Measurements from ENCODE around the gene EVX2.

GRCh38 chr2:176056406-176056805 lies 27.4 kb downstream of the EVX2 start:
- TF ChIP-seq CTCF (IDR thresholded peaks at IDR 0.05; ENCODE audit: poor library complexity, severe bottlenecking) (no peak), POLR2AphosphoS5 (IDR thresholded peaks at IDR 0.05) (no peak), EZH2 (IDR thresholded peaks at IDR 0.05; ENCODE audit: borderline replicate concordance, insufficient read depth, low read length, poor library complexity, severe bottlenecking) (no peak), MXI1 (conservative IDR thresholded peaks at IDR 0.05; ENCODE audit: poor library complexity, severe bottlenecking) (no peak), TAF1 (IDR thresholded peaks at IDR 0.05; ENCODE audit: low read depth) (no peak), RAD21 (conservative IDR thresholded peaks at IDR 0.05) (no peak)
- TF ChIP-seq, protein P1, sequence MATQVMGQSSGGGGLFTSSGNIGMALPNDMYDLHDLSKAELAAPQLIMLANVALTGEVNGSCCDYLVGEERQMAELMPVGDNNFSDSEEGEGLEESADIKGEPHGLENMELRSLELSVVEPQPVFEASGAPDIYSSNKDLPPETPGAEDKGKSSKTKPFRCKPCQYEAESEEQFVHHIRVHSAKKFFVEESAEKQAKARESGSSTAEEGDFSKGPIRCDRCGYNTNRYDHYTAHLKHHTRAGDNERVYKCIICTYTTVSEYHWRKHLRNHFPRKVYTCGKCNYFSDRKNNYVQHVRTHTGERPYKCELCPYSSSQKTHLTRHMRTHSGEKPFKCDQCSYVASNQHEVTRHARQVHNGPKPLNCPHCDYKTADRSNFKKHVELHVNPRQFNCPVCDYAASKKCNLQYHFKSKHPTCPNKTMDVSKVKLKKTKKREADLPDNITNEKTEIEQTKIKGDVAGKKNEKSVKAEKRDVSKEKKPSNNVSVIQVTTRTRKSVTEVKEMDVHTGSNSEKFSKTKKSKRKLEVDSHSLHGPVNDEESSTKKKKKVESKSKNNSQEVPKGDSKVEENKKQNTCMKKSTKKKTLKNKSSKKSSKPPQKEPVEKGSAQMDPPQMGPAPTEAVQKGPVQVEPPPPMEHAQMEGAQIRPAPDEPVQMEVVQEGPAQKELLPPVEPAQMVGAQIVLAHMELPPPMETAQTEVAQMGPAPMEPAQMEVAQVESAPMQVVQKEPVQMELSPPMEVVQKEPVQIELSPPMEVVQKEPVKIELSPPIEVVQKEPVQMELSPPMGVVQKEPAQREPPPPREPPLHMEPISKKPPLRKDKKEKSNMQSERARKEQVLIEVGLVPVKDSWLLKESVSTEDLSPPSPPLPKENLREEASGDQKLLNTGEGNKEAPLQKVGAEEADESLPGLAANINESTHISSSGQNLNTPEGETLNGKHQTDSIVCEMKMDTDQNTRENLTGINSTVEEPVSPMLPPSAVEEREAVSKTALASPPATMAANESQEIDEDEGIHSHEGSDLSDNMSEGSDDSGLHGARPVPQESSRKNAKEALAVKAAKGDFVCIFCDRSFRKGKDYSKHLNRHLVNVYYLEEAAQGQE (IDR thresholded peaks at IDR 0.05; ENCODE audit: borderline replicate concordance): no peak
